GM19240 (cell line): ENCODE data around the gene SDCBP2.

Experiments
- DNase-seq: peaks from one replicate; pipeline ENCODE4 v3.0.0; 2011; ENCODE audit warnings: low spot score; ENCODE audit not compliant: insufficient read length

Gene SDCBP2

GRCh38 chr20:1328680-1329330, at the start of gene SDCBP2:
Gene SDCBP2, minus strand, starts transcription at chr20:1329139. Its CDS starts 8,723 bp downstream, at chr20:1320416.
- no peak for DNase-seq

- DNase-seq, result no peak
Measured at GRCh38 chr20:1378735-1379125, 49.8 kb upstream of the SDCBP2 start.

- DNase-seq, result no peak
Measured at GRCh38 chr20:1377984-1378734, 49.2 kb upstream of the SDCBP2 start.

- no peak for DNase-seq
Measured at GRCh38 chr20:1377341-1377871, 48.5 kb upstream of the SDCBP2 start.

GRCh38 chr20:1376408-1377270, 47.7 kb upstream of the SDCBP2 start:
- no peak for DNase-seq

- no peak for DNase-seq
Measured at GRCh38 chr20:1376007-1376406, 47.1 kb upstream of the SDCBP2 start.

GRCh38 chr20:1375515-1375914, 46.6 kb upstream of the SDCBP2 start:
- no peak for DNase-seq

- no peak for DNase-seq
Measured at GRCh38 chr20:1374246-1374645, 45.3 kb upstream of the SDCBP2 start.

- no peak for DNase-seq
Measured at GRCh38 chr20:1373614-1374013, 44.7 kb upstream of the SDCBP2 start.

- no peak for DNase-seq
Measured at GRCh38 chr20:1373036-1373435, 44.1 kb upstream of the SDCBP2 start.

GRCh38 chr20:1371830-1372539, 43.0 kb upstream of the SDCBP2 start:
- no peak for DNase-seq

- DNase-seq, result no peak
Measured at GRCh38 chr20:1371202-1371782, 42.4 kb upstream of the SDCBP2 start.

GRCh38 chr20:1370548-1371110, 41.7 kb upstream of the SDCBP2 start:
- DNase-seq, result no peak

GRCh38 chr20:1369970-1370369, 41.0 kb upstream of the SDCBP2 start:
- no peak for DNase-seq

GRCh38 chr20:1368448-1369199, 39.7 kb upstream of the SDCBP2 start:
- DNase-seq, result no peak

GRCh38 chr20:1367479-1367878, 38.5 kb upstream of the SDCBP2 start:
- no peak for DNase-seq

- DNase-seq, result no peak
Measured at GRCh38 chr20:1364106-1364505, 35.2 kb upstream of the SDCBP2 start.

- no peak for DNase-seq
Measured at GRCh38 chr20:1363522-1363921, 34.6 kb upstream of the SDCBP2 start.

GRCh38 chr20:1362484-1362883, 33.5 kb upstream of the SDCBP2 start:
- DNase-seq, result no peak
